RWPE1 (cell line): ENCODE data around the gene LHFPL6.

Experiments
- CTCF ChIA-PET: fragments of 350-600 bp; sonication (Branson Sonifier 250); formaldehyde crosslinking; extraction: SDS; loops from one replicate; lab custom pipeline; 2021; lab: Yijun Ruan, JAX
- POLR2A ChIA-PET: fragments of 400-600 bp; formaldehyde crosslinking; extraction: SDS; loops from one replicate; lab custom pipeline; 2020; ENCODE audit warnings: antibody characterized with exemption; ENCODE audit not compliant: low non-redundant PET; lab: Yijun Ruan, JAX
- DNase-seq: peaks from one replicate; pipeline ENCODE4 v3.0.0; 2012; ENCODE audit warnings: low spot score
- H3K27ac ChIP-seq: fragments of 450-650 bp; 2 replicates; pipeline ENCODE4 v1.5.1; 2017
- TF ChIP-seq, protein P1 (sequence below): fragments of 450-650 bp; conservative IDR thresholded peaks from 2 replicates; pipeline ENCODE4 v1.5.1; 2017; ENCODE audit warnings: low read depth, mild to moderate bottlenecking

The LHFPL6 gene

DNA sequence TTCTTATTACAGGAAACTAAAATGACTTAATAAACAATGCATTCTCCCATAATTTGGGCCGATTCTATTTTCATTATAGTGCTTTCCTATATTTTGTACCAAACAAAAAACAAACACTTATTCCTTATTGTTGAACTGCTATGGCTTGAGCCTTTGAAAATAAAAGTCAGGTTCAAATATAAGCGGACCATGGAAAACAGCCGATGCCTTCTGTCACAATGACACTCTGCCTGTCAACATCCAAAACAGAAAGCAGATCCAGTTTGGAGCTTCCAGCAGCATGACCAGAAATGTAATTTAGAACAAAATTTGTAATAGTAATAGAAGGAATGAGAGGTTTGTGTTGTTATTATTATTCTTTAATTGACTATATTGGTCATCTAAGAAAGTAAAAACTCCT, 194.5 kb downstream of the LHFPL6 start:
- no peak overlapping the region for H3K27ac ChIP-seq
- POLR2A ChIA-PET = no interaction called here
- TF ChIP-seq, protein P1, sequence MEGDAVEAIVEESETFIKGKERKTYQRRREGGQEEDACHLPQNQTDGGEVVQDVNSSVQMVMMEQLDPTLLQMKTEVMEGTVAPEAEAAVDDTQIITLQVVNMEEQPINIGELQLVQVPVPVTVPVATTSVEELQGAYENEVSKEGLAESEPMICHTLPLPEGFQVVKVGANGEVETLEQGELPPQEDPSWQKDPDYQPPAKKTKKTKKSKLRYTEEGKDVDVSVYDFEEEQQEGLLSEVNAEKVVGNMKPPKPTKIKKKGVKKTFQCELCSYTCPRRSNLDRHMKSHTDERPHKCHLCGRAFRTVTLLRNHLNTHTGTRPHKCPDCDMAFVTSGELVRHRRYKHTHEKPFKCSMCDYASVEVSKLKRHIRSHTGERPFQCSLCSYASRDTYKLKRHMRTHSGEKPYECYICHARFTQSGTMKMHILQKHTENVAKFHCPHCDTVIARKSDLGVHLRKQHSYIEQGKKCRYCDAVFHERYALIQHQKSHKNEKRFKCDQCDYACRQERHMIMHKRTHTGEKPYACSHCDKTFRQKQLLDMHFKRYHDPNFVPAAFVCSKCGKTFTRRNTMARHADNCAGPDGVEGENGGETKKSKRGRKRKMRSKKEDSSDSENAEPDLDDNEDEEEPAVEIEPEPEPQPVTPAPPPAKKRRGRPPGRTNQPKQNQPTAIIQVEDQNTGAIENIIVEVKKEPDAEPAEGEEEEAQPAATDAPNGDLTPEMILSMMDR = no peak
- CTCF ChIA-PET = interaction anchor here (0.6 to 0.9 kb wide), 2 partner anchors 194 to 404 kb away, joined by 3 read pairs; partner anchors contain the start of gene LHFPL6
- no peak for DNase-seq

DNA sequence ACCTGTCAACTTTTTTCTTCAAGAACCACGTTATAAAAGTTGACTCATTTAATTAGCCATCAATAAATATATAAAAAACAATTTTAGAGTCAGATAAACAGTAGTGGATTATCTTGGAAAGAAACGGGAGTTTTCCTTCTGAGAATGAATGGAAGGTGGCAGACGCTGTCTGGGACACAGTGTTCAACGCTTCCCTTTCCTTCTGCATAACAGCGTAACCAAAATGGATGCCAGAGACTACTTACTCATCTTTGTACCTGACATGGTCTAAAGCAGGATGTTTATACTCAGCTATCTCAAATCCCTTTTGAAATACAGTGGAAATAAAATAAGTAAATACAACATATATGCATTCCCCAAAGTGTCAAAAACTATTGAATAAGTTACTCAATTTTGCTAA, 195.2 kb downstream of the LHFPL6 start:
- ChIA-PET POLR2A (no interaction called here), CTCF (no interaction called here)
- DNase-seq = no peak
- TF ChIP-seq, protein P1 = no peak
- no peak overlapping the region for H3K27ac ChIP-seq

DNA sequence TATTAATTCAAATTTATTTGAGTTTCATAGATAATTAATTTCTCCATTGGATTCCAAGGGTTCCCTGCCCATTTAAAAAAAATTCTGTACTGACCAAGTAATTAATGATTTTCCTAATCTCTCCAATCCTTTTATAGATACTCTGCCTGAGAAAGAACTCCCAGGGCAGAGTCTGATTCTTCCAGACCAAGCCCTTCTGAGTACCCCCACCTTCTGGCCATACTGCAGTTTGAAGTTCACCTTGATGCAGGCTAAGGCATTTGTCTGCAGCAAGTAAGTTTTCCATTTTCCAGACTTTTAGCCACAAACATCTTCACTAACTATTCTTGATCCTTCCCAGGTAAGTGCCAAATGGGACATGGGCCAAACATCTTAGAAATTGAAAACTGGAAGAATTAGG, 195.9 kb downstream of the LHFPL6 start:
- DNase-seq = no peak
- TF ChIP-seq, protein P1 = no peak
- CTCF ChIA-PET = no interaction called here
- POLR2A ChIA-PET = no interaction called here
- H3K27ac ChIP-seq = no peak overlapping the region

DNA sequence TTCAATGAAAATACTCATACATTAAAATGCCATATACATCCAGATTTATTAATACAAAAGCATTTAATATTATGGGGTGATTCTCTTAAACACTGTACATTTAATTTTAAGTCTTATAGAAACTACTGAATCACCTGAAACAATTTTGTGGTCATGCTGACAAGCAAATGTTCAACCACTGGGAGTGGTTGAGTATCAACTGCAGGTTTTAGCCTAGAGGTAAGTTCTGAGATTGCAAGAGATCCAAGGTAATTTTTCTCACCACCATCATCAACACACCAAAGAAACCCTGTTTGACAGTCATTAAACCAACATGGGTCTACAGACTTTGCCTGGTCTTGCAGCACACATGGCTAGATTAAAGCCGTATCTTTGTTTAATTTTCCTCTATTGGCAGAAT, 196.3 kb downstream of the LHFPL6 start:
- CTCF ChIA-PET = no interaction called here
- no peak overlapping the region for H3K27ac ChIP-seq
- POLR2A ChIA-PET = no interaction called here
- TF ChIP-seq, protein P1 = no peak
- DNase-seq = peak; percentile 24

DNA sequence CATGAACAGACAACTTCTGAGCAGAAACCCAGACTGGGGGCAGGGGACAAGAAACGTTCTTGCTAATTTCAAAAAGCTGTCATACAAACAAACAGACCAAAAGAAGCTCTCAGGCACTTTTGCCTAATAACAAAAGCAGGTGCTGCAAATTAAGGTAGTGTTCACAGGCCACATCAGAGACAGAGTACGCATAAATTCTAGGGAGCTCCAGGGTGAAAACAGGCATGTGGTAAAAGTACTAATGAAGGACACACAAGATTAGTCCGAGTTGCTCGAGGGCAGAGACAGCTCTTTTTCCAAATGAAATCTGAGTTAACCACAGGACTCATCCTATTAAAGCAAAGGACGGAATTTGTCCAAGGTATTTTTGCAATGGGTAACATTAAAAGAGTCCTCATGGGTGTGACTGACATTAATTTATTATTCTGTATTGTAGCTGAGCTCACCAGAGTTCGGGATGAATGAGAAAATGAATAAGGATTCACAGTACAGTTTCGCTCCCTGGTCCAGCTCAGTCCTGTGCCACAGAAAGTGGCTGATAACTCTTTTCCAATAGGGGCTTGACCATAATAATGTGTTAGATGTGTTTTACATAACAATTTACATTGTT, 197.3 kb downstream of the LHFPL6 start:
- H3K27ac ChIP-seq = no peak overlapping the region
- TF ChIP-seq, protein P1 = no peak
- DNase-seq = no peak
- POLR2A ChIA-PET = no interaction called here
- CTCF ChIA-PET = interaction anchor here (1.0 kb wide), 1 partner anchor 207 kb away, joined by 4 read pairs; no protein-coding TSS in a partner anchor

DNA sequence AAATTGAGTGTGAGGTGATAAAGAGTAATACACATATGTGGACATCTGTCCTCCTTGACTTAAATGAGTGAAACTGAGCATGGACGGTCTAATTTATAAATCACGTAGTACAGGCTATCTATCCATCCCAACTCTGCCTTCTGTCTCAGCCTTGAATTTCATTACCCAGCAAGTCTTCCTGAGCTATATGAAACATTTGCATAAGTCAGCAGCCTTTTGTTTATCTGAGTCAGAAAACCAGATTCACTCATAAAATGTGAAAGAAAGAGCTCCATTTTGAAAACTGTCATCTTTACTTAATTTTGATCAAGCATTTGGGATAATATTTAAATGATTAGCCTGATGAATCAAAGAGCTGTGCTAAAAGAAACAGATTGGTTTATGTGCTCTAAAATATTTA, 197.9 kb downstream of the LHFPL6 start:
- DNase-seq = no peak
- ChIA-PET POLR2A (no interaction called here), CTCF (no interaction called here)
- TF ChIP-seq, protein P1 = no peak
- H3K27ac ChIP-seq = no peak overlapping the region
